IMR-90 (cell line): ENCODE measurements around the gene TESK2. TPM values are rescaled to one million over a fixed set of nuclear protein-coding genes. Genes with fewer than 3 reads are reported as not detected.

Experiments used
- ATAC-seq: fragments of 200-7000 bp; cut with Tn5 transposase; 2 replicates; pipeline ENCODE4 v1.9.1; 2020; ENCODE audit warnings: low read depth, mild to moderate bottlenecking, moderate library complexity
- BruUV-seq: library from RNA; stranded (reverse); fragments of 400-500 nt; replicated peaks from 2 replicates; lab custom pipeline; 2021; lab: Mats Ljungman, UMichigan
- CTCF ChIA-PET: fragments of 300-600 bp; formaldehyde crosslinking; extraction: SDS; loops from one replicate; lab custom pipeline; 2021; ENCODE audit warnings: antibody characterized with exemption; lab: Yijun Ruan, JAX
- POLR2A ChIA-PET: fragments of 300-600 bp; sonication (Branson Sonifier 250); formaldehyde crosslinking; loops from one replicate; lab custom pipeline; 2022; ENCODE audit warnings: antibody characterized with exemption; ENCODE audit not compliant: unreplicated experiment; lab: Charles Lee
- DNase-seq: peaks from one replicate; pipeline ENCODE4 v3.0.0; 2013
- H2AFZ ChIP-seq: replicated peaks from 2 replicates; pipeline ENCODE3; 2013; ENCODE audit warnings: low read length, mild to moderate bottlenecking; ENCODE audit not compliant: poor library complexity
- H2AK5ac ChIP-seq: 2 replicates; pipeline ENCODE4 v1.6.1; 2013; ENCODE audit warnings: low read depth, low read length, inconsistent platforms
- H2AK9ac ChIP-seq: replicated peaks from 2 replicates; pipeline ENCODE3; 2013; ENCODE audit warnings: mild to moderate bottlenecking, low read depth, low read length, moderate library complexity; ENCODE audit not compliant: poor library complexity
- H2BK120ac ChIP-seq: 2 replicates; pipeline ENCODE4 v1.6.1; 2013; ENCODE audit warnings: low read depth, low read length, inconsistent platforms
- H2BK15ac ChIP-seq: 3 replicates; pipeline ENCODE4 v1.6.1; 2013; ENCODE audit warnings: low read depth, low read length, inconsistent platforms
- H2BK20ac ChIP-seq: 2 replicates; pipeline ENCODE4 v1.6.1; 2013; ENCODE audit warnings: low read depth, mild to moderate bottlenecking, inconsistent platforms, low read length, moderate library complexity
- H2BK5ac ChIP-seq: 2 replicates; pipeline ENCODE4 v1.6.1; 2013; ENCODE audit warnings: mild to moderate bottlenecking, low read depth, low read length, inconsistent platforms; ENCODE audit not compliant: poor library complexity, severe bottlenecking
- H3K14ac ChIP-seq: replicated peaks from 2 replicates; pipeline ENCODE4 v1.6.1; 2013; ENCODE audit warnings: low read depth, low read length, inconsistent platforms
- H3K18ac ChIP-seq: 2 replicates; pipeline ENCODE4 v1.6.1; 2013; ENCODE audit warnings: low read depth, low read length, control low read depth
- H3K23ac ChIP-seq: 2 replicates; pipeline ENCODE4 v1.6.1; 2013; ENCODE audit warnings: low read depth, low read length, inconsistent platforms
- H3K27ac ChIP-seq: 2 replicates; pipeline ENCODE4 v1.5.1; 2013; ENCODE audit warnings: mild to moderate bottlenecking, control low read depth, low read length; ENCODE audit not compliant: insufficient read depth
- H3K27me3 ChIP-seq: 2 replicates; pipeline ENCODE4 v1.6.1; 2013; ENCODE audit warnings: low read length; ENCODE audit not compliant: control insufficient read depth, insufficient read depth
- H3K36me3 ChIP-seq: 2 replicates; pipeline ENCODE4 v1.6.1; 2013; ENCODE audit warnings: low read length, mixed read lengths; ENCODE audit not compliant: control insufficient read depth, insufficient read depth
- H3K4ac ChIP-seq: 2 replicates; pipeline ENCODE4 v1.6.1; 2013; ENCODE audit warnings: low read depth, low read length, inconsistent platforms
- H3K4me1 ChIP-seq: 2 replicates; pipeline ENCODE4 v1.6.1; 2013; ENCODE audit warnings: low read length, mixed read lengths; ENCODE audit not compliant: control insufficient read depth, insufficient read depth
- H3K4me2 ChIP-seq: 2 replicates; pipeline ENCODE4 v1.6.1; 2013; ENCODE audit warnings: low read depth, mild to moderate bottlenecking, control low read depth, low read length, moderate library complexity
- H3K4me3 ChIP-seq: 2 replicates; pipeline ENCODE4 v1.5.1; 2013; ENCODE audit warnings: low read depth, mild to moderate bottlenecking, control low read depth, low read length, moderate library complexity; ENCODE audit not compliant: insufficient read depth
- H3K56ac ChIP-seq: 2 replicates; pipeline ENCODE4 v1.6.1; 2013; ENCODE audit warnings: low read length, inconsistent platforms; ENCODE audit not compliant: insufficient read depth; ENCODE audit errors: extremely low read depth
- H3K79me1 ChIP-seq, 2 experiments: 2 replicates each; pipeline ENCODE4 v1.6.1; 2013; ENCODE audit warnings: low read length in 2 of 2, inconsistent platforms in 1 of 2, low read depth in 1 of 2
- H3K9ac ChIP-seq: 2 replicates; pipeline ENCODE4 v1.6.1; 2013; ENCODE audit warnings: low read depth, low read length, control low read depth
- H3K9me1 ChIP-seq: 2 replicates; pipeline ENCODE4 v1.6.1; 2013; ENCODE audit warnings: low read length, inconsistent platforms; ENCODE audit not compliant: insufficient read depth
- H3K9me3 ChIP-seq: 2 replicates; pipeline ENCODE4 v1.6.1; 2013; ENCODE audit warnings: low read length; ENCODE audit not compliant: control insufficient read depth, insufficient read depth
- H4K20me1 ChIP-seq: 2 replicates; pipeline ENCODE4 v1.6.1; 2013; ENCODE audit warnings: low read length, inconsistent platforms; ENCODE audit not compliant: insufficient read depth
- H4K5ac ChIP-seq: 2 replicates; pipeline ENCODE4 v1.6.1; 2013; ENCODE audit warnings: mild to moderate bottlenecking, low read depth, low read length, control low read depth
- H4K8ac ChIP-seq, 2 experiments: 2 replicates each; pipeline ENCODE4 v1.6.1; 2013; ENCODE audit warnings: low read depth in 2 of 2, low read length in 2 of 2, control low read depth in 1 of 2, inconsistent platforms in 1 of 2
- H4K91ac ChIP-seq: 2 replicates; pipeline ENCODE4 v1.6.1; 2013; ENCODE audit warnings: low read depth, low read length, inconsistent platforms; ENCODE audit not compliant: insufficient read depth
- BHLHE40 ChIP-seq: fragments of 150-350 bp; IDR thresholded peaks from 2 replicates; pipeline ENCODE4 v1.6.1; 2016; ENCODE audit warnings: mild to moderate bottlenecking, low read depth, low read length
- CEBPB ChIP-seq: IDR thresholded peaks from 2 replicates; pipeline ENCODE4 v1.6.1; 2012; ENCODE audit warnings: low read depth, low read length, improper control_type of control experiment
- FOS ChIP-seq: fragments of 150-350 bp; IDR thresholded peaks from 2 replicates; pipeline ENCODE4 v1.6.1; 2016; ENCODE audit warnings: low read depth, low read length
- MAZ ChIP-seq: IDR thresholded peaks from 2 replicates; pipeline ENCODE4 v1.6.1; 2012; ENCODE audit warnings: low read depth, mild to moderate bottlenecking, low read length, improper control_type of control experiment, moderate library complexity, borderline replicate concordance
- MXI1 ChIP-seq: IDR thresholded peaks from 2 replicates; pipeline ENCODE4 v1.6.1; 2012; ENCODE audit warnings: low read depth, mild to moderate bottlenecking, low read length, moderate library complexity, borderline replicate concordance
- NFE2L2 ChIP-seq: fragments of 150-350 bp; IDR thresholded peaks from 2 replicates; pipeline ENCODE4 v1.6.1; 2016; ENCODE audit warnings: low read depth, mild to moderate bottlenecking, low read length
- POLR2A ChIP-seq: IDR thresholded peaks from 2 replicates; pipeline ENCODE4 v1.6.1; 2012; ENCODE audit warnings: mild to moderate bottlenecking, low read depth, low read length
- RAD21 ChIP-seq: IDR thresholded peaks from 2 replicates; pipeline ENCODE4 v1.6.1; 2012; ENCODE audit warnings: low read length, improper control_type of control experiment
- WGBS, 2 experiments: methylation state at CpG; one replicate each; pipeline versions ENCODE4 v1.1.5 to v1.1.7; 2013; ENCODE audit warnings: missing lambda C conversion rate in 2 of 2; ENCODE audit not compliant: insufficient read length in 1 of 2; ENCODE audit errors: extremely low coverage in 2 of 2; 5-methylcytosine and 5-hydroxymethylcytosine counted together
- dilution Hi-C: fragments of 300-500 bp; cut with HindIII; formaldehyde crosslinking; loops from one replicate; pipeline ENCODE4 v1.14.3; 2018; ENCODE audit warnings: low sequenced_read_pairs; ENCODE audit not compliant: unreplicated experiment
- in situ Hi-C: fragments of 300-500 bp; cut with MboI; formaldehyde crosslinking; loops from 3 replicates; pipeline ENCODE4 v1.14.3; 2019; ENCODE audit warnings: low sequenced_read_pairs, inconsistent platforms, mixed read lengths
- intact Hi-C: fragments of 100-400 bp; cut with micrococcal nuclease; formaldehyde crosslinking; loops from 2 replicates; pipeline ENCODE4 v1.10.0; 2022
- polyA plus RNA-seq, 3 experiments: library from polyadenylated mRNA; depleted of rRNA; stranded (reverse); fragments of >200 nt; gene quantifications; 2 replicates each; pipeline ENCODE4 v1.2.3, GENCODE V29; 2012; ENCODE audit warnings: low replicate concordance in 1 of 3
- total RNA-seq: library from RNA; depleted of rRNA; stranded (reverse); fragments of >200 nt; gene quantifications from 2 replicates; pipeline ENCODE4 v1.2.3, GENCODE V29; 2012
- TF ChIP-seq, protein P1 (sequence below): fragments of 150-350 bp; IDR thresholded peaks from 2 replicates; pipeline ENCODE4 v1.6.1; 2017; ENCODE audit warnings: mild to moderate bottlenecking, antibody characterized with exemption, low read length, low read depth
- TF ChIP-seq, protein P2 (sequence below): conservative IDR thresholded peaks from 2 replicates; pipeline ENCODE4 v1.5.1; 2012; ENCODE audit warnings: mild to moderate bottlenecking, low read depth, low read length, improper control_type of control experiment

Gene TESK2
- total and polyA plus RNA-seq, 2 of the 4 experiments (the other 2 are of a cell fraction), result 0.90 to 1.3 TPM

DNA sequence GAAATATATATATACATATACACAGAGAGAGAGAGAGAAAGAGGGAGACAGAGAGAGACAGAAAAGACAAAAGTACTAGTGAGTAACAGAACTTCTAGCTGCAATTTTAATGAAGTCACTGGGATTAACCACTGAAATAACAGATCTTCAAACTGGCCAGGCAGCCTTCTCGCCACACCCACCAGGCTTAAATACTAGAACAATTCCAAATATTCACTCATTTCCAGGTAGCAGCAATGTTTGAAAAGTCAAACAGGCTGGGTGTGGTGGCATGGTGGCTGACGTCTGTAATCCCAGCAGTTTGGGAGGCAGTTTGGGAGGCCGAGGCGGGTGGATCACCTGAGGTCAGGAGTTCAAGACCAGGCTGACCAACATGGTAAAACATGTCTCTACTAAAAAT lies 25.5 kb upstream of the TESK2 start:
- no peak overlapping the region for H3K56ac ChIP-seq
- no peak overlapping the region for H2AFZ ChIP-seq
- dilution Hi-C loops (no loop called here), intact Hi-C loops (no loop called here), in situ Hi-C loops (loop anchor here (5.0 kb wide), 1 partner anchor 51 kb away; no protein-coding TSS in a partner anchor)
- H3K79me1 ChIP-seq, result peaks cover 11 to 58% of the 10 kb centered on the region in 2 experiments
- no peak overlapping the region for H4K5ac ChIP-seq
- no peak overlapping the region for H2BK5ac ChIP-seq
- ATAC-seq (no peak), DNase-seq (no peak)
- no peak overlapping the region for H3K18ac ChIP-seq
- H3K4ac ChIP-seq, result no peak overlapping the region
- H4K8ac ChIP-seq, result no peak overlapping the region
- H2BK15ac ChIP-seq, result no peak overlapping the region
- peaks cover 73% of the 10 kb centered on the region for H4K20me1 ChIP-seq
- BruUV-seq, result no TSS peak
- peak overlapping the region; percentile 33; the same call in 1 of the 2 replicates for H3K27ac ChIP-seq
- no peak overlapping the region for H3K4me2 ChIP-seq
- H3K14ac ChIP-seq, result no peak overlapping the region
- no peak overlapping the region for H2AK5ac ChIP-seq
- H3K4me3 ChIP-seq, result no peak overlapping the region
- 100% methylated on average over 1 of the region's 4 CpGs; no CpG with 5 or more reads in 1 of the 2 experiments for WGBS, 2 experiments
- no peak overlapping the region for H3K9ac ChIP-seq
- H3K27me3 ChIP-seq, result no peaks in the 10 kb centered on the region
- no peaks in the 10 kb centered on the region for H3K9me3 ChIP-seq
- peaks cover 39% of the 10 kb centered on the region for H3K36me3 ChIP-seq
- no peak overlapping the region for H2AK9ac ChIP-seq
- H4K91ac ChIP-seq, result no peak overlapping the region
- ChIA-PET POLR2A (no interaction called here), CTCF (no interaction called here)
- H2BK20ac ChIP-seq, result no peak overlapping the region
- no peak overlapping the region for H2BK120ac ChIP-seq
- 0 out of 2 replicates have a peak, but pooled peaks cover 8% of the 10 kb centered on the region for H3K9me1 ChIP-seq
- H3K4me1 ChIP-seq, result peaks cover 20% of the 10 kb centered on the region
- TF ChIP-seq, protein P1, sequence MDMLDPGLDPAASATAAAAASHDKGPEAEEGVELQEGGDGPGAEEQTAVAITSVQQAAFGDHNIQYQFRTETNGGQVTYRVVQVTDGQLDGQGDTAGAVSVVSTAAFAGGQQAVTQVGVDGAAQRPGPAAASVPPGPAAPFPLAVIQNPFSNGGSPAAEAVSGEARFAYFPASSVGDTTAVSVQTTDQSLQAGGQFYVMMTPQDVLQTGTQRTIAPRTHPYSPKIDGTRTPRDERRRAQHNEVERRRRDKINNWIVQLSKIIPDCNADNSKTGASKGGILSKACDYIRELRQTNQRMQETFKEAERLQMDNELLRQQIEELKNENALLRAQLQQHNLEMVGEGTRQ, result no peak
- no peak for TF ChIP-seq RAD21
- TF ChIP-seq CEBPB, result no peak
- TF ChIP-seq, protein P2, sequence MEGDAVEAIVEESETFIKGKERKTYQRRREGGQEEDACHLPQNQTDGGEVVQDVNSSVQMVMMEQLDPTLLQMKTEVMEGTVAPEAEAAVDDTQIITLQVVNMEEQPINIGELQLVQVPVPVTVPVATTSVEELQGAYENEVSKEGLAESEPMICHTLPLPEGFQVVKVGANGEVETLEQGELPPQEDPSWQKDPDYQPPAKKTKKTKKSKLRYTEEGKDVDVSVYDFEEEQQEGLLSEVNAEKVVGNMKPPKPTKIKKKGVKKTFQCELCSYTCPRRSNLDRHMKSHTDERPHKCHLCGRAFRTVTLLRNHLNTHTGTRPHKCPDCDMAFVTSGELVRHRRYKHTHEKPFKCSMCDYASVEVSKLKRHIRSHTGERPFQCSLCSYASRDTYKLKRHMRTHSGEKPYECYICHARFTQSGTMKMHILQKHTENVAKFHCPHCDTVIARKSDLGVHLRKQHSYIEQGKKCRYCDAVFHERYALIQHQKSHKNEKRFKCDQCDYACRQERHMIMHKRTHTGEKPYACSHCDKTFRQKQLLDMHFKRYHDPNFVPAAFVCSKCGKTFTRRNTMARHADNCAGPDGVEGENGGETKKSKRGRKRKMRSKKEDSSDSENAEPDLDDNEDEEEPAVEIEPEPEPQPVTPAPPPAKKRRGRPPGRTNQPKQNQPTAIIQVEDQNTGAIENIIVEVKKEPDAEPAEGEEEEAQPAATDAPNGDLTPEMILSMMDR, result no peak
- TF ChIP-seq POLR2A, result no peak
- TF ChIP-seq MXI1, result no peak
- TF ChIP-seq NFE2L2, result no peak
- TF ChIP-seq BHLHE40, result no peak
- no peak for TF ChIP-seq FOS
- TF ChIP-seq MAZ, result no peak
- H3K23ac ChIP-seq, result no peak overlapping the region
